Stimulated activated CD8-positive, alpha-beta memory T cell treated with anti-CD3 and anti-CD28 coated beads, Interleukin-12 subunit alpha, Interleukin-12 subunit beta, amount 100 ng/mL, for 24 hours (primary cell): ENCODE data around the gene SPPL2C.

Source experiments
- DNase-seq: peaks from one replicate; pipeline ENCODE4 v3.0.0-alpha.2; 2020; ENCODE audit errors: extremely low read depth

Gene SPPL2C

DNA sequence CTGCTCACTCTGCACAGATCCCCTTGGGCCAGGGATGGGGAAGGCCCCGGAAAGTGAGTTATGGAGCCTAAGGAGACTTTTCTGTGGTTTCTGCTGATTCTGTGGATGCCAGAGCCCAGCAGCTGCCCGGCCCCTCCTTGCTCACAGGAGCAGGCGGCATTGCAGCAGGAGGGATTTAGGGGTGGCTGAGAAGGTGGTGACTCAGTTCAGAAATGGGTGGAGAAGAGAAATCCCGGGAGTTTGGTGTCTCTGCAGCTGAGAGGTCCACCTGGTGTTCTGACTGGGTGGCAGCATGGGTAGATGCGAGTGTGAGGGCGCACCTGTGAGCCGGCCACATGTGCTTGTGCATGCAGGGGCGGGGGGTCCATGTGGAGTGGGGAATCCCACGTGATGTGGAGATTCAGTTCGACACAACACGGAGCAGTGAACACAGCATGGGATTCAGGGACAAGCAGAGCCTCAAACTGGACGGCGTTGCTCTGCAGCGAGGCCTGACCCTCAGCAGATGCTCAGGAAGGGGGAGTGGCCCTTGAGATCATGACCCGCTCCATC lies 16.0 kb upstream of the SPPL2C start:
- DNase-seq, result no peak

DNA sequence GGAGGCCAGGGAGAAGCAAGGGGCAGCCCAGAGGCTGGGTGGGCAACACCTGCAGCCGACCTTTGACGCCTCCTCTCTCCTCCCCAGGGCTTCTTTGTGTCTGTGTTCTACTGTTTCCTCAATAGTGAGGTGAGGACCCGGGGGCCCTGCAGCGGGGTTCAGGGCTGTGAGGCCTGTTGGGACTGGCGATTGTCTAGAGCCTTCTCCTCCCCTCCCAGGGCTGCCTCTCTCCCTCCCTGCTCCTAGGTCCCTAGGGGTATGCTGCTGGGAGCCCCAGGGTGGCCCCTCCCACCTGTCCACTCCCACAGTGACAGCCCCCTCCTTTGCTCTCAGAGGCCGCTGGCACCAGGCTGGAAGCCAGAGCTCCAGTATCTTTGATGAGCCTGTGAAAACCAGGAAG lies 10.8 kb upstream of the SPPL2C start:
- no peak for DNase-seq

DNA sequence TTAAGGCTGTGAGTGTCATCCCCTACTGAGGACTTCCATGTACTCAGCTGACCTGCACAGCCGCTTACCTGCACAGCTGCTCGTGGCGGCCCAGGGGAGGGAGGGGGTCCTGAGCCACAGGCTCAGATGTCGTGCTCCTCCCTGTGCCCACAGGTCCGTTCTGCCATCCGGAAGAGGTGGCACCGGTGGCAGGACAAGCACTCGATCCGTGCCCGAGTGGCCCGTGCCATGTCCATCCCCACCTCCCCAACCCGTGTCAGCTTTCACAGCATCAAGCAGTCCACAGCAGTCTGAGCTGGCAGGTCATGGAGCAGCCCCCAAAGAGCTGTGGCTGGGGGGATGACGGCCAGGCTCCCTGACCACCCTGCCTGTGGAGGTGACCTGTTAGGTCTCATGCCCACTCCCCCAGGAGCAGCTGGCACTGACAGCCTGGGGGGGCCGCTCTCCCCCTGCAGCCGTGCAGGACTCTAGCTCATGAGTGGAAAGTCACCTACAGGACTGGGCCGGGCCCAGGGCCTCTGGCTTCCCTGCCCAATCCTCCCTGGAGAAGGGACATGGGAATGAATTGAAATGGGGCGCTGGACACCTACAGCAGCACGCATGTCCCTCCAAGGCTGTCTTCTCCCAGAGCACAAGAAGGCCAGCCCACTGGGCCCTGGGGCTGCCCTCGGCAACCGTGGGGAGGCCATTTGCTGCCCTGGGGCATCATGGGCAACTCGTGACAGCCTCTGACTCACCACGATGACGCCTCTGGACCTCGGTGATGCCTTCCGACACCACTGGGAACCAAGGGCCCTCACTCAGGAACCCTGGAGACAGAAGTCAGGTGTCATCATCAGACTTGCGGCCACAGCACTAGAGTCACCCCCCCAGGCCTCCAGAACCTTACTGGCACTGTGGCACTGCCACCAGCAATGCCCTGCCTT lies 9.9 kb upstream of the SPPL2C start:
- DNase-seq, result no peak

DNA sequence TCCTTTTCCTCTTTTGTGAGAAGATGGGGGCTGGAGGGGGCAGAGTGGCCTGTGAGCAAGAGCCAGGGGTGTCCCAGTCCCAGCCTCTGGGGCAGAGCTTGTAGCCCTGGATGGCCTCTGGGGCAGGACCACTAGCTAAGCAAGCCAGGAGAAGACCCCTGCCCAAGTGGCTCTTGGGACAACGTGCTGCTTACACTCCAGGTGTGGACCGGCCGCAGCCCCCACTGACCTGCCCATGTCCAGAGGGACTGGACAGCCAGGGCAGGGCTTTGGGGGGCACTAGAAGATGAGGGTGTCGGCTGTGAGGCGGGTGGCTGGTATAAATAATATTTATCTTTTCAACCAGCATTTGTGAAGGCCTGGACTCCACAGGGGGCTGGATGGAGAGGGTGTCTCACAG lies 9.2 kb upstream of the SPPL2C start:
- DNase-seq, result no peak

DNA sequence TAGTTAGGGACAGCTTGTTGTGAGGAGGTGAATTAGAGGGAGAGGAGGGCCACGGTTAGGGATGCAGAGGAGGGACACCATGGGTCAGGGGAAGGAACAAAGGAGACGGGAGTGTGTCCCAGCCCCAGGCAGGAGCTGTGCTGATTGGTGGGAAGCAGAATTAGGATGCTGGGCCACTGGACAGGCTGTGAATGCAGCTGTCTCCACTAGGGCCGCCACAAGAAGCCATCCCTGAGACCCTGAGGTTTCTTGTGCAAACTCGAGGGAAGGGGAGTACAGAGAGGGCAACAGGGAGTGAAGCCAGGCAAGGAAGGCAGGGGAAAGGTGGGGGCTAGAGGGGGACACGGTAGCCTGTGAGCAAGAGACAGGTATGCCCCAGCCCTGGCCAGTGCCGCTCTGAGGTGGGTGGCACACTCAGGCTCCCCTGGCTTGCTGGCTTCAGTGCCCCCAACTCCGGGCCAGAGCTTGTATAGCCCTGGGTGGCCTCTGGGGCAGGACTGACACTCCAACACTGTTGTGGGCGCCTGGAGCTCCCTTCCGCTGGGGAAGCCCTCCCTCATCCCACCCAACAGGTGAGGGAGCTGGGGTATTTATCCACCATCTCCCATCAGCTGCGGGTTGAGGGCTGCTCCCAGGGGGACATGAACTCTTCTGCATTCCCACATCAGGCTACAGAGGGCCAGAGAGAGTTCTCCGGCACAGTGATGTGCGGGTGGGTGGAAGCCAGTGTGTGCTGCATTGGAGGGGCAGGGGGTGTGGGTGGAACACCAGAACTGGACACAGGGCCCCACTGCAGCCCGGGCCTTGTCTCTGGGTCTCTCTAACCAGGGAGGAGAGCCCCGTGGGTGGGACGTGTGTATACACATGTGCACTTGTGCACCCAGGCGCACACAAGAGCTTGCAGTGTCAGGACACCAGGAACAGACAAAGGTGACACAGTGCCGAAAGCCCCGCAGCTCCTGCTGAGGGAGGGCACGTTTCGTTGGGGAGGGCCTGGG lies 8.3 kb upstream of the SPPL2C start:
- no peak for DNase-seq

DNA sequence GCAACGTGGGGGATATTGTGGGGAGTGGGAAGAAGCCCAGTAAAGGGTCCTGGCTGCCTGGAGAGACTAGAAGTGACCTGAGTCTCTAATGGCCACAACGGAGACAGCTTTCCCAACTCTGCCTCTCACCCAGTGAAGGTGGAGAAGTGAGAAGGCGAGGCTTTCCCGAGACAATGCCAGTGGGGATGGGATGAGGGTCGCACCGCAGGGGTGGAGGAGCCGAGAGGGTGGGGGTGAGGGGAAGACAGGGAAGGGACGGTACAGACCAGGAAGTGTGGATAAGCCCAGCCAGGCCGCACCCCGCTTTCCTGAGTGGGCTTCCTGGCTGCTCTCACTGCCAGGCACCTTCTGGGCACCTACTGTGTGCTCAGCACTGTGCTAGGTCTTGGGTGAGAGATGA lies 7.5 kb upstream of the SPPL2C start:
- DNase-seq, result no peak

DNA sequence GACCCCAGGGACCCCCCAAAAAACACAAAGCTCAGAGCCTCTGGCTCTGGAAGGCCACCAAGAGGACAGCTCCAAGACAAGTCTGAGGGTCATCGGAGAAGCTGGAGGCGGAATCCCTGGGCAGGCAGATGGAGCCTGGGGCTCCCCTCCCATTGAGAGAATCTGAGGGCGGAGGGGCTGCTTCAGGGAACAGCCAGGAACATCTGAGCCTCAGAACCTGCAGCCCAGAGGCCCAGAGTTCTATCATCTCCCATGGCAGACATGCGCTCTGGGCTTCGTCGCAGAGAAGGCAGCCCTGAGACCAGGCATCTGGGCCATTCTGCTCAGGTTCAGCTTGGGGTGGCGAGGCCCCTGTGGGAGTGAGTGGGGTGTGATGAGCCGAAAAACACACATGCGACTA lies 7.1 kb upstream of the SPPL2C start:
- no peak for DNase-seq

DNA sequence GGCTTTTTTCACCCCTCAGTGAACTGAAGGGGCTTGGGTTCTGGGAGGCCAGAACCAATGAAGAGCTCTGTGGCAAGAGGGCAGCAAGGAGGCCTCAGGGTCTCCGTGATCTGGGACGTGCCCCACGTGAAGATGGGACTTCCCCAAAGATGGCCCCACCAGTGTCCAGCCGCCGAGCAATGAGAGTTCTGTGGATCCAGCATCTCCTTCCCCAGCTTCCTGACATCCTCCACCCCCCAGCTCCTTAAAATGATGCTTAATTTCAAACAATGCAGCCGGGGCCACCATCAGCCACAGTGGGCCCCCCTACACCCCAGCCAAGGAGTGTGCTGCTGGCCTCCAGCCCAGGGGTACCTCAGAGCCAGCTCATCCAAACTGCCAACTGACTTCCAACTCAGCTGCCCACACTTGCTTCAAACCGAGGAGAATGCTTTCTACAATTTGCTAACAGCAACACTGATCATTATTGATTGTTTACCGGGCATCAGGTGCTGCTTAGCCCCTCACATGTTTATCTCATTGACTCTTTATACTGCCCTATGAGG lies 5.9 kb upstream of the SPPL2C start:
- DNase-seq, result no peak

DNA sequence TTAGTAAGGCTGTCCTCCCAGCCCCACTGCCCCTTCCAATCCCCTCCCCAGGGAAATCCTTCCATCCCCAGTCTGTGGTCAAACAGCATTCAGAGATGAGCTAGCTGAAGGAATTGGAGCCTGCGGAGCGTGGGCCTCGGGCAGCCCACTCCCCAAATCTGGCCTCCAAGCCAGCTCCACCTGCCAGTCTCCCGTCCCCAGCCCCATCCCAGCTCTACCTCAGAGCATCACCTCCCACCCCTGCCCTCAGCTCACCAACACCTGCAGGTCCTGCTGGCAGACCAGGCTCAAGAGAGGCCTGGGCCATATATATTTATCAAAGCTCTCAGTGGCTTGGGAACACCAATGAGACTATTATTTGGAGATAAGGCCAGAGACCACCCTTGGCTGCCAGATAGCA lies 5.2 kb upstream of the SPPL2C start:
- no peak for DNase-seq

DNA sequence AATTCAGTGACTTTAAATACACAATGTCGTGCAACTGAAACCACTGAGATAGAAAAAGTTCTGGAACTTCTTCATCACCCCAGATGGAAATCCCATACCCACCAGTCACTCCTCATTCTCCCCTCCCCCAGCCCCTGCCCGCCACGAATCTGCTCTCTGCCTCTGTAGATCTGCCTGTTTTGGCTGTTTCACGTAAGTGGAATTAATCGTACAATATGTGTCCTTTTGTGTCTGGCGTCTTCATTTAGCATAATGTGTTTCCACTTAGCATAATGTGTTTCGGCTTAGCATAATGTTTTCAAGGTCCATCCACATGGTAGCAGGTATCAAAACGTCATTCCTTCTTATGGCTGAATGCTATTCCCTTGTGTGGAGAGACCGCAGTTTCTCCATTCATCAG lies 3.5 kb upstream of the SPPL2C start:
- no peak for DNase-seq

DNA sequence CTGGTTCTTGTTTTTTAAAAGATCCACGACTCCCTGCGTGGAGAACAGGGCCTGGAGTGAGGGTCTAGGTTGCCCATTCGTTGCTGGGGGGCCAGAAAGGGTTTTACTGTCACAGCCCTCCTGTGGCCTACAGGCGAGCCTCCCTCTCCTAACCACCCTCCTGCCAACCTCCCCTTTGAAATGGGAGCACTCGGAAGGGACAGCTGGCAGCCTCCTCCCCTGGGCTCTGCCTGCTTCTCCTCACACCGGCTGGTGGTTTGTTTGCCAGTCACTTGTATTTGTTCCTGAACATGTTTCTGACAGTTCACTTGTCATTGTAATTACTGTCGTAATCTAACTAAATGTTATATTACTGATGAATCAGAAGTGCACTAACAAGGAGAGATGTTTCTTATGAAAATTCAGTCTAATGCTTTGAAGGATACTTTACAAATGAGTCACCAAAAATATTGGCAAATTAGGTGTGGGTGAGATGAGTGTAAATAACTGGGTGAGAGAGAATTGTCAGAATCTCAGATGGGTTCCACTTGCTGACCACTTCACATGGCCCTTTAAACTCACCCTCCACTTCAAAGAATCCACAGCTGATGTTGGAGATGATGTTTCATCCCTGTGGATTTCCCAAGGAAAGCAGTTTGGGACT lies 2.7 kb upstream of the SPPL2C start:
- no peak for DNase-seq

DNA sequence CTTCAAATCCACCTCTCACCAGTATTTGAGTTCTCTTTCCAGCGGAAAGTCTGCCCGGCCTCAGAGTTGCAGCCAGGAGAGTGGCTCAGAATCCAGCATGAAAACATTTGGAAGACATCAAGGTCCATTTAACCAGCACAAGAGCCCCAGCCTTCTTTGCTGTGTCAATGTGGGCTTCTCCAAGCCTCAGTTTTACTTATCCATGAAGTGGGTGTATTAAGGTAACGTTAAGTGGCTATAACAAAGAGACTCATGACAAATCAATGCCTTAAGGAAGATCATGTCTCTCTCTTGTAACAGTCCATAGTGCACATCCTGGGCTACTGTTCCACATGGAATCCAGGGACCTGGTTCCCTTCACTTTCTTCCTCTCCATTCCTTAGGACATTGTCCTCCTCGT lies 959 bp upstream of the SPPL2C start:
- DNase-seq, result no peak

DNA sequence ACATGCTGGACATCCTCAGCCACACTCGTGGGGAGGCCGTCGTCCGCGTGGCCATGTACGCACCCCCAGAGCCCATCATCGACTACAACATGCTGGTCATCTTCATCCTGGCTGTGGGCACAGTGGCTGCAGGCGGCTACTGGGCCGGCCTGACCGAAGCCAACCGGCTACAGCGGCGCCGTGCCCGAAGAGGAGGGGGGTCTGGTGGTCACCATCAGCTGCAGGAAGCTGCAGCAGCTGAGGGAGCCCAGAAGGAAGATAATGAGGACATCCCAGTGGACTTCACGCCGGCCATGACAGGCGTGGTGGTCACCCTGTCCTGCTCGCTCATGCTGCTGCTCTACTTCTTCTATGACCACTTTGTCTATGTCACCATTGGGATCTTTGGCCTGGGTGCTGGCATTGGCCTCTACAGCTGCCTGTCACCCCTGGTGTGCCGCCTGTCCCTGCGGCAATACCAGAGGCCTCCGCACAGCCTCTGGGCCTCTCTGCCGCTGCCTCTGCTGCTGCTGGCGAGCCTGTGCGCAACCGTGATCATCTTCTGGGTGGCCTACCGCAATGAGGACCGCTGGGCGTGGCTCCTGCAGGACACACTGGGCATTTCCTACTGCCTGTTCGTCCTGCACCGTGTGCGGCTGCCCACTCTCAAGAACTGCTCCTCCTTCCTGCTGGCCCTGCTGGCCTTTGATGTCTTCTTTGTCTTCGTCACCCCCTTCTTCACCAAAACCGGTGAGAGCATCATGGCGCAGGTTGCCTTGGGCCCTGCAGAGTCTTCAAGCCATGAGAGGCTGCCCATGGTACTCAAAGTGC lies 900 bp downstream of the SPPL2C start:
- DNase-seq, result no peak

DNA sequence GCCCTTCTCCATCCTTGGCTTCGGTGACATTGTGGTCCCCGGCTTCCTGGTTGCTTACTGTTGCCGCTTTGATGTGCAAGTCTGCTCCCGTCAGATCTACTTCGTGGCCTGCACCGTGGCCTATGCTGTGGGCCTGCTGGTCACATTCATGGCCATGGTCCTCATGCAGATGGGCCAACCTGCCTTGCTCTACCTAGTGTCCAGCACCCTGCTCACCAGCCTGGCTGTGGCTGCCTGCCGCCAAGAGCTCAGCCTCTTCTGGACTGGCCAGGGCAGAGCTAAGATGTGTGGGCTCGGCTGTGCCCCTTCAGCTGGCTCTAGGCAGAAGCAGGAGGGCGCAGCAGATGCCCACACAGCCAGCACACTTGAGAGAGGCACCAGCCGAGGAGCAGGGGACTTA lies 1.5 kb downstream of the SPPL2C start:
- DNase-seq, result no peak

DNA sequence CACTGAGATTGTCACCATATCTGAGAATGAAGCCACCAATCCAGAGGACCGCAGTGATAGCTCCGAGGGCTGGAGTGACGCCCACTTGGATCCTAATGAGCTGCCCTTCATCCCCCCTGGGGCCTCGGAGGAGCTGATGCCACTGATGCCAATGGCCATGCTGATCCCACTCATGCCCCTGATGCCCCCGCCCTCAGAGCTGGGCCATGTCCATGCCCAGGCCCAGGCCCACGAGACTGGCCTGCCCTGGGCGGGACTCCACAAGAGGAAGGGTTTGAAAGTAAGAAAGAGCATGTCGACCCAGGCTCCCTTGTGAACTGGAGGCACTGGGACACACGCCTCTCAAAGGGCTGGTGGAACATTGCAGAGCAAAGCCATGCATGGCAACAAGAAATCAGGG lies 2.0 kb downstream of the SPPL2C start:
- no peak for DNase-seq

DNA sequence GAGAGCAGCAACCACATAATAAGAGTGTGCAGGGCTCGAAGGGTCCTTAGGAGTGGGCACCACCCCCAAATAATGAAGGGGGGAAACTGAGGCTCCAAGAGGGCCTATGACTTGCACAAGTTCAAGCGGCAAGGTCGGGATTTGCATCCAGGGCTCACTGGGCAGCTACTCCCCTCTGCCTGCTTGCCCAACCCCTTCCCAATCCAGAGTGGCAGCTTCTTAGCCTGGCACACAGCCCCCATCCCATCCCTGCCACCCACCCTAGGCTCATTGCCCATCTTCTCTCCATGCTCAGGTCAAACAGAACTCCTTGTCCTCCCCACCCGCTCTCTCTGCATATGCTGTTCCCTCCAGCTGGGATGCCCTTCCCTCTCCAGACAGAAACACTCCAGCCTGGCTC lies 2.4 kb downstream of the SPPL2C start:
- DNase-seq, result no peak

DNA sequence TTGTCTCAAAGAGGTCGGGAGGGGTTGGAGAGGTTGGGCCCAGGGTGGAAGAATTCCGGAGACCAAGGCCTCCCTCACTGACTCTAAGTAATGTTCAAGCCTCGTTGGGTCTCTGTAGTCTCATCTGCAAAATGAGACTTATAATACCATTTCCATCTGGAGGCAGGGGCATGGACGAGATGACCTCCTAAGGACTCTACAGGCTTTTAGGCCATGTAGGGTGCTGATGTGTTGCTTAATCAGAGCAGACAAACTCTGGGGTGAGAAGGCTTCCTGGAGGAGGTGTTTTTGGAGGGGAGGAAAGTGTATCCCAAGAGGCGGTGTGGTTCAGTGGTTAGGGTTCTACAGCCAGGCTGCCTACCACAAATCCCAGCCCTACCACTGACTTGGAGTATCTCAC lies 3.1 kb downstream of the SPPL2C start:
- DNase-seq, result no peak

DNA sequence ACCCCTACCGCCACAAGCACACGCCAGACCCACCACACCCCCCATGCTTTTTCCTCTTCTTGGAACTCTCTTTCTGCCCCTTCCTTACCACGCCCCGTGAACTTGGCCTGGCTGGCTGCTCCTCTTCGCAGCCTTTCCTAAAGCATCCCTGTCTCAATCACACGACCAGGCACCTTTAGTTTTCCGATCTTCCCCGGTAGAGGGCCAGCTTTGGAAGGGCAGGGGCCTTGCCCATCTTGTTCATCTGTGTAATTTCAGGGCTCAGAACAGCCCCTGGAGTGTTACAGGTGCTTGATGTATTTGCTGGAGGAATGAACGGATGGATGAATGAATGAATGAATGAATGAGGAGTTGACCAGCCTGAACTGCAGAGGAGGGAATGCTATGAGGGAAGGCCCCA lies 3.7 kb downstream of the SPPL2C start:
- DNase-seq, result no peak

DNA sequence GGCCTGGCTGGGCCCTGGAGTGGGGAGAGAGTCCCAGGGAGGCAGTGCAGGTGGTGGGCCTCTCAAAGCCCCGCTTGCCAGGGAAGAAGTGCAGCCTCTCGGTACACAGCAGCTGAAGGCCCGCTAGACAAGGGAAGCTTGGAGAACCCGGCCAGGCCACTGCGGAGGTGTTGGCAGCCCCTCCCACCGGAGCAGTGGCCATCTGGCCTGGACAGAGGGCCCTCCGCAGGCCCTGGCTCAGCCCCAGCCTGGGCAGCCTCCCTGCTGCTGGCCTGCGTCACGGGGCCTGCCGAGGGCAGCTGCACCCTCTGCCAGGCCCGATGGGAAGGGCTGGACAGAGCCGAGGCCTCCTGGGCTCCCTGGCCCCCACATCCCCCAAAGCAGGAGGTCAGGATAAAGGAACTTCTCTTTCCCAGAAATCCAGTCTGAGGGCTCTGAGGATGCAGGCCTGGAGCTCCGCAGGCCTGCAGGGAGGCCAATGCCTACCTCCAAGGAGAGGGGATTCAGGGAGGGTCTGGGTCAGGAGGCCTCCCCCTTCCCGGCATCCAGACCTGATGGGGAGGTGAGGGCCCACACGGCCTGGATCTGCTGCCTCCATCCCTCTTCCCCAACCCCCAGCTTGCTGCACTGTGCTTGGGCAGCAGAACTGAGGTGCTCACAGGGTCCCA lies 4.3 kb downstream of the SPPL2C start:
- no peak for DNase-seq

DNA sequence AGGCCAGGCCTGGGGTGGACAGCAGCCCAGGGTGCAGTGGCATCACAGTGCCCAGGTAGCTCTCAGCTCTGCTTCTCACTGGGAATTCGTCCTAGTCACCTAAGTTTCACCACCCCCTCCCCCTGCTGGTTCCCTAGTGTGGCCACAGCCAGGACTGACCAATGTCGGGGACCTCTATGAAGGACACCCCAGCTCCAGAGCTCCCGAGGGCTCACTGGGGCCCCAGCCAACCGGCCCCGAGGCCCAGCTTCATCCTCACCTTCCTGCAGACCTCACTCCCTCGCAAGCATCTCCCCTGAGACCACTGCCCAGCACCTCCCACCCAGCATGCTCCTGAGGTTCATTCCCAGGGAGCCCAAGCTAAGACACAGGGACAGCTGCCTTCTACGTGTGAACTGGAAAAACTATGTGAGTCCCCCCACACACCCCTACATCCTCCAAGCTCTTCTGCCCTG lies 4.9 kb downstream of the SPPL2C start:
- DNase-seq, result no peak
